ENCODE data around the gene SHISAL1. TPM values are rescaled to one million over a fixed set of nuclear protein-coding genes. Genes with fewer than 3 reads are reported as not detected.

The SHISAL1 gene
- total and polyA plus RNA-seq, 10 of the 15 experiments (the other 5 are each of a cell fraction or from before 2014, with no cell fraction given): not detected

DNA sequence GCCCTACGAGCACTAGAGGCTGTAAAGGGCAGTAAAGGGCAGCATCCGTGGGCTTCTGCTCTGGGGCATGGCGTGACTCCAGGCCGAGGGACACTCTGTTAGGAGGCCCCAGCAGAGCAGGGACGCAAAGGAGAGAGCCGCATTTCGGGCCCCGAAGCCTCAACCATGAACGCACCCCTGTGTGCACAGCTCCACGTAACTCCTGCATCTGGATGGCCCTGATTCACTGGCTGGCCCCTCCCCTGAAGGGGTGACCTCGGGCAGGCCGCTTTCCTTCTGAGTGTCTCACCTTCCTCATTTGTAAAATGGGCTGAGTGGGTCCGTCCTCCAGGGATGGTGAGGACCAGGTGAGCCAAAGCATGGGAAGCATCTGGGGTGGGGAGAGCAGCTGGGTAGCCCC lies 13.6 kb downstream of the SHISAL1 start:
- POLR2A ChIA-PET: no interaction called here
- H3K27ac ChIP-seq (ENCODE audit: control insufficient read depth, insufficient read depth): no peak overlapping the region
- ATAC-seq (no peak), DNase-seq (ENCODE audit: low read depth, low spot score) (no peak), FAIRE-seq (no peak)
- no TSS peak for BruUV-seq (replicated peaks)
- H3K79me2 ChIP-seq (ENCODE audit: control insufficient read depth, insufficient read depth, low read length): no peaks in the 10 kb centered on the region
- RAD21 ChIA-PET (ENCODE audit: unreplicated experiment): no interaction called here
- no peaks in the 10 kb centered on the region for H4K20me1 ChIP-seq (ENCODE audit: control insufficient read depth, insufficient read depth)
- in situ Hi-C loops (cut with MboI): no loop called here
- 21% methylated on average over 13 of the region's 13 CpGs for WGBS (ENCODE audit: insufficient coverage, insufficient replicate concordance, low lambda C conversion rate, missing lambda C conversion rate)
- H3K9ac ChIP-seq (ENCODE audit: control insufficient read depth, insufficient read depth, low read length): no peak overlapping the region
- H2AFZ ChIP-seq (ENCODE audit: control insufficient read depth, low read depth, low read length): no peak overlapping the region
- H3K4me1 ChIP-seq (ENCODE audit: control insufficient read depth, insufficient read depth, low read length): no peaks in the 10 kb centered on the region
- intact Hi-C loops (cut with micrococcal nuclease; ENCODE audit: unreplicated experiment): no loop called here
- SMC1A ChIA-PET (ENCODE audit: uncharacterized antibody, unreplicated experiment): no interaction called here
- no peaks in the 10 kb centered on the region; the same call in 2 of the 3 replicates for H3K9me3 ChIP-seq (replicated peaks; ENCODE audit: control insufficient read depth, insufficient read depth, low read length)
- H3K27me3 ChIP-seq (replicated peaks in 1 of 2; ENCODE audit: control insufficient read depth in 2 of 2, insufficient read depth in 2 of 2, low read length in 1 of 2): peaks cover 0 to 1% of the 10 kb centered on the region in 2 experiments; a peak in 2 of 4 replicates
- no peak overlapping the region for H3K4me3 ChIP-seq
- H3K4me2 ChIP-seq (ENCODE audit: control insufficient read depth, insufficient read depth): no peak overlapping the region
- no peaks in the 10 kb centered on the region for H3K36me3 ChIP-seq (ENCODE audit: control insufficient read depth in 2 of 2, insufficient read depth in 2 of 2, low read length in 1 of 2)
- CTCF ChIA-PET: no interaction called here
- TF ChIP-seq MYC (IDR thresholded peaks at IDR 0.05; ENCODE audit: insufficient read depth, insufficient read length, insufficient replicate concordance, low read length, severe bottlenecking) (no peak), POLR2AphosphoS2 (IDR thresholded peaks at IDR 0.05; ENCODE audit: low read depth, low read length) (no peak), CBX5 (IDR thresholded peaks at IDR 0.05; ENCODE audit: low read depth) (no peak), GABPA (IDR thresholded peaks at IDR 0.05; ENCODE audit: low read depth) (no peak), PML (IDR thresholded peaks at IDR 0.05; ENCODE audit: low read length) (no peak), CHD1 (IDR thresholded peaks at IDR 0.05; ENCODE audit: low read depth, low read length) (no peak), ZNF24 (IDR thresholded peaks at IDR 0.05) (no peak), EGR1 (IDR thresholded peaks at IDR 0.05; ENCODE audit: borderline replicate concordance in 1 of 2, low read depth in 2 of 2, low read length in 2 of 2) (no peak)
- TF ChIP-seq, protein P1, sequence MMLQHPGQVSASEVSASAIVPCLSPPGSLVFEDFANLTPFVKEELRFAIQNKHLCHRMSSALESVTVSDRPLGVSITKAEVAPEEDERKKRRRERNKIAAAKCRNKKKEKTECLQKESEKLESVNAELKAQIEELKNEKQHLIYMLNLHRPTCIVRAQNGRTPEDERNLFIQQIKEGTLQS (IDR thresholded peaks at IDR 0.05; ENCODE audit: borderline replicate concordance, extremely low read depth, low read depth, low read length): no peak
- TF ChIP-seq, protein P2, sequence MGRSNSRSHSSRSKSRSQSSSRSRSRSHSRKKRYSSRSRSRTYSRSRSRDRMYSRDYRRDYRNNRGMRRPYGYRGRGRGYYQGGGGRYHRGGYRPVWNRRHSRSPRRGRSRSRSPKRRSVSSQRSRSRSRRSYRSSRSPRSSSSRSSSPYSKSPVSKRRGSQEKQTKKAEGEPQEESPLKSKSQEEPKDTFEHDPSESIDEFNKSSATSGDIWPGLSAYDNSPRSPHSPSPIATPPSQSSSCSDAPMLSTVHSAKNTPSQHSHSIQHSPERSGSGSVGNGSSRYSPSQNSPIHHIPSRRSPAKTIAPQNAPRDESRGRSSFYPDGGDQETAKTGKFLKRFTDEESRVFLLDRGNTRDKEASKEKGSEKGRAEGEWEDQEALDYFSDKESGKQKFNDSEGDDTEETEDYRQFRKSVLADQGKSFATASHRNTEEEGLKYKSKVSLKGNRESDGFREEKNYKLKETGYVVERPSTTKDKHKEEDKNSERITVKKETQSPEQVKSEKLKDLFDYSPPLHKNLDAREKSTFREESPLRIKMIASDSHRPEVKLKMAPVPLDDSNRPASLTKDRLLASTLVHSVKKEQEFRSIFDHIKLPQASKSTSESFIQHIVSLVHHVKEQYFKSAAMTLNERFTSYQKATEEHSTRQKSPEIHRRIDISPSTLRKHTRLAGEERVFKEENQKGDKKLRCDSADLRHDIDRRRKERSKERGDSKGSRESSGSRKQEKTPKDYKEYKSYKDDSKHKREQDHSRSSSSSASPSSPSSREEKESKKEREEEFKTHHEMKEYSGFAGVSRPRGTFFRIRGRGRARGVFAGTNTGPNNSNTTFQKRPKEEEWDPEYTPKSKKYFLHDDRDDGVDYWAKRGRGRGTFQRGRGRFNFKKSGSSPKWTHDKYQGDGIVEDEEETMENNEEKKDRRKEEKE (IDR thresholded peaks at IDR 0.05): no peak
- TF ChIP-seq, protein P3, sequence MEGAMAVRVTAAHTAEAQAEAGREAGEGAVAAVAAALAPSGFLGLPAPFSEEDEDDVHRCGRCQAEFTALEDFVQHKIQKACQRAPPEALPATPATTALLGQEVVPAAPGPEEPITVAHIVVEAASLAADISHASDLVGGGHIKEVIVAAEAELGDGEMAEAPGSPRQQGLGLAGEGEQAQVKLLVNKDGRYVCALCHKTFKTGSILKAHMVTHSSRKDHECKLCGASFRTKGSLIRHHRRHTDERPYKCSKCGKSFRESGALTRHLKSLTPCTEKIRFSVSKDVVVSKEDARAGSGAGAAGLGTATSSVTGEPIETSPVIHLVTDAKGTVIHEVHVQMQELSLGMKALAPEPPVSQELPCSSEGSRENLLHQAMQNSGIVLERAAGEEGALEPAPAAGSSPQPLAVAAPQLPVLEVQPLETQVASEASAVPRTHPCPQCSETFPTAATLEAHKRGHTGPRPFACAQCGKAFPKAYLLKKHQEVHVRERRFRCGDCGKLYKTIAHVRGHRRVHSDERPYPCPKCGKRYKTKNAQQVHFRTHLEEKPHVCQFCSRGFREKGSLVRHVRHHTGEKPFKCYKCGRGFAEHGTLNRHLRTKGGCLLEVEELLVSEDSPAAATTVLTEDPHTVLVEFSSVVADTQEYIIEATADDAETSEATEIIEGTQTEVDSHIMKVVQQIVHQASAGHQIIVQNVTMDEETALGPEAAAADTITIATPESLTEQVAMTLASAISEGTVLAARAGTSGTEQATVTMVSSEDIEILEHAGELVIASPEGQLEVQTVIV (IDR thresholded peaks at IDR 0.05; ENCODE audit: borderline replicate concordance, partially characterized antibody): no peak

All from GM12878 (cell line).